AG09319 (cell line): ENCODE data around the gene DTD1.

Source experiments
- DNase-seq: peaks from one replicate; pipeline ENCODE4 v3.0.0-alpha.2; 2010; ENCODE audit warnings: low read depth; ENCODE audit errors: extremely low read depth
- TF ChIP-seq, protein P1 (sequence below): IDR thresholded peaks from 2 replicates; pipeline ENCODE4 v1.5.1; 2011; ENCODE audit warnings: low read depth, mild to moderate bottlenecking, inconsistent platforms, low read length, moderate library complexity

The DTD1 gene

GRCh38 chr20:18614244-18614643 lies 26.4 kb downstream of the DTD1 start:
- DNase-seq: no peak
- TF ChIP-seq, protein P1, sequence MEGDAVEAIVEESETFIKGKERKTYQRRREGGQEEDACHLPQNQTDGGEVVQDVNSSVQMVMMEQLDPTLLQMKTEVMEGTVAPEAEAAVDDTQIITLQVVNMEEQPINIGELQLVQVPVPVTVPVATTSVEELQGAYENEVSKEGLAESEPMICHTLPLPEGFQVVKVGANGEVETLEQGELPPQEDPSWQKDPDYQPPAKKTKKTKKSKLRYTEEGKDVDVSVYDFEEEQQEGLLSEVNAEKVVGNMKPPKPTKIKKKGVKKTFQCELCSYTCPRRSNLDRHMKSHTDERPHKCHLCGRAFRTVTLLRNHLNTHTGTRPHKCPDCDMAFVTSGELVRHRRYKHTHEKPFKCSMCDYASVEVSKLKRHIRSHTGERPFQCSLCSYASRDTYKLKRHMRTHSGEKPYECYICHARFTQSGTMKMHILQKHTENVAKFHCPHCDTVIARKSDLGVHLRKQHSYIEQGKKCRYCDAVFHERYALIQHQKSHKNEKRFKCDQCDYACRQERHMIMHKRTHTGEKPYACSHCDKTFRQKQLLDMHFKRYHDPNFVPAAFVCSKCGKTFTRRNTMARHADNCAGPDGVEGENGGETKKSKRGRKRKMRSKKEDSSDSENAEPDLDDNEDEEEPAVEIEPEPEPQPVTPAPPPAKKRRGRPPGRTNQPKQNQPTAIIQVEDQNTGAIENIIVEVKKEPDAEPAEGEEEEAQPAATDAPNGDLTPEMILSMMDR: no peak

DNA sequence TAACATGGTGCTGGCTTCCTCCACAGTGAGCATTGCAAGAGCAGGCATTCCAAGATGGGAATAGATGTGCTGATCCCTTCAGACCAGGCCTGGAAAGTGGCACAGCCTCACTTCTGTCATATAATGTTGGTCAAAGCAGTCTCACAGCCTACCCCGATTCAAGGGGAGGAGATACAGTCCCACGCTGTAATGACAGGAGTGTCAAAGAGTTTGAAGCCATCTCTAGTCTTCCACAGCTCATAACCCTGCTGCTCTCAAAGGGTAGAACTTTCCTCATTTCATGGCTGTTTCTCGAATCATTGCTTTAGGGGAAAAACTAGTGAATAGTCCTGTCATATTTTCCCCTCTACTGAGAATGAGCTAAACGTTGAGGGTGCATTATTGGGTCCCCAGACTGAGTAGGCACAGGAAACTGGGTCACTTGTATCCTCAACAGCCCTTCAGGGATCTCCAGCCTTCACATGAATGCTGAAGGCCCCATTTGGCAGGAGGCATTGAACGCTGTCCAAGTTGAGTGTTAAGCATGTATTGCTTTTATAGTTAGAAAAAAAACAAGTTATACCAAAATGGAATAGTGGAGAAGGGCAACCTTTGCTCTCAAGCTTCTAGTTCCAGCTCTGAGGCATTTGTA lies 27.3 kb downstream of the DTD1 start:
- no peak for DNase-seq
- TF ChIP-seq, protein P1: no peak

DNA sequence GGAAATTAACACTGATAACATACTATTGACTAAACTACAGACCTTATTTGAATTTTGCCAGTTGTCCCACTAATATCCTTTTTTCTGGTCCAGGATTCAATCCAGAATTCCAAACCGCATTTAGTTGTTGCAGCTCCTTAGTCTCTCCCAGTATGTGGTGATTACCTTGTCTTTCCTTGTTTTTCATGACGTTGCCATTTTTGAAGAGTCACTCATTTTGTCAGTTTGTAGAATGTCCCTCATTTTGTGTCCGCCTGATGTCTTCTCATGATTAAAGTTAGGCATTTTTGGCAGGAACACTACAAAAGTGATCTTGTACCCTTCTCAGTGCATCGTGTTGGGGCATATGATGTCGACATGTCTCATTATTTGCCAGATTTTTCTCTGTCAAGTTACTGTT lies 33.1 kb downstream of the DTD1 start:
- TF ChIP-seq, protein P1: no peak
- DNase-seq: no peak

GRCh38 chr20:18623156-18623910 lies 35.5 kb downstream of the DTD1 start:
- no peak for DNase-seq
- TF ChIP-seq, protein P1: no peak

- DNase-seq: no peak
- TF ChIP-seq, protein P1: no peak
These were observed 37.1 kb downstream of the DTD1 start for GRCh38 chr20:18624948-18625347.

GRCh38 chr20:18625907-18626655 lies 38.2 kb downstream of the DTD1 start:
- TF ChIP-seq, protein P1: no peak
- no peak for DNase-seq
